Bronchial epithelial cell (primary cell): Measurements from ENCODE around the gene SCTR. TPM values are rescaled to one million over a fixed set of nuclear protein-coding genes. Genes with fewer than 3 reads are reported as not detected.

Experiments used
- DNase-seq: peaks from one replicate; pipeline ENCODE4 v3.0.0-alpha.2; 2010; ENCODE audit warnings: low read depth
- FAIRE-seq: peaks from 2 replicates; lab custom pipeline; 2011; peaks lifted over from hg19 to GRCh38; lab: Jason Lieb, UNC
- H3K27me3 ChIP-seq: 2 replicates; pipeline ENCODE4 v1.5.1; 2011; ENCODE audit warnings: low read length; ENCODE audit not compliant: control insufficient read depth, insufficient read depth
- H3K36me3 ChIP-seq: 2 replicates; pipeline ENCODE4 v1.5.1; 2011; ENCODE audit warnings: low read length; ENCODE audit not compliant: control insufficient read depth, insufficient read depth
- H3K4me3 ChIP-seq: 2 replicates; pipeline ENCODE4 v1.5.1; 2011; ENCODE audit warnings: mild to moderate bottlenecking, low read depth, low read length, control low read depth
- total RNA-seq: library from RNA; depleted of rRNA; stranded (reverse); fragments of >200 nt; gene quantifications from 2 replicates; pipeline ENCODE4 v1.2.1, GENCODE V29; 2014
- TF ChIP-seq, protein P1 (sequence below): IDR thresholded peaks from 2 replicates; pipeline ENCODE4 v1.5.1; 2011; ENCODE audit warnings: mild to moderate bottlenecking, moderate library complexity, low read length, control low read depth, inconsistent platforms; ENCODE audit not compliant: insufficient read depth, severe bottlenecking

SCTR gene
- total RNA-seq, 1 donor from 2014 or later, result not detected

DNA sequence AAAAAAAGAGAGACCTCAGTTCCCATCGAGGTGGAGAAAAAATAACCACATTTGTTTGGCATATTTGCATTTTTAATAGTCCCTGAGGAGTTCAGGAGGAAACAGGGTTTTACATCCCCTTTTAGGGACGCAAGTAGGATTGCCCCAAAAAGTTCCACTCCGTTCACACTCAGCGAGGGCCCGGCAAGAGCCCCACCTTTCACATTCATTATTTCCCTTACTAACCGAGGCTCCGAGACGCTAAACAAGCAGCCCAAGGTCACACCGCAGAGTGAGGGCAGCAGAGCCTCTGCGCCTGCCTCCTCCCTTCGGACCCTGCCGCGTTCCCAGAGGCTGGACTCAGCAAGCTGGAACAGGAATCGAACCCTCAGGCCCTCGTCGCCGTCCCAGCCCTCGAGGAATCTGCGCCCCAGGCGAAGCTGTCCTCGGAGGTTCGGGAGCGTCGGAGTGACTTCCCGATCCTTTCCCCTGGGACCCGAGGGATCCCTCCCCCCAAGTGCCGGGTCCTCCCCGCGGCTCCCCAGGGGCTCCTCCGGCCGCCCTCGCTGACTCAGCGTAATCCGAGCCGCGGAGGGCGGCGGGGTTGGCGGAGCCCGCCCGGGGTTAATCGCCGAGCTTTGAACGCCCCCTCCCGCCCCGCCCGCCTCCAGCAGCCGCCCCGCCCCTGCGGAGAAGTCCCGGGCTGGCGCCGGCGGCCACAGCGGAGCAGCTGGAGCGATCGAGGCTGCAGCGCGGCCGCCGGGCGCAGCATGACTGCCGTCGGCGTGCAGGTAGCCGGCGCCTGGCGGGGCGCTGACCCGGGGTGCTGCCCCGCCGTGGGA is 92.9 kb downstream of the SCTR start, which contains the start of gene TMEM37:
Gene TMEM37, plus strand, starts transcription at position 700 of the 821 bp plus-strand sequence. Its CDS starts 50 bp downstream, at position 750.
- Histone ChIP-seq H3K4me3 (peak within 1 kb of the TSS; percentile 23), H3K27me3 (peaks cover 20% of the 10 kb centered on the region), H3K36me3 (no peaks in the 10 kb centered on the region)
- TF ChIP-seq, protein P1, sequence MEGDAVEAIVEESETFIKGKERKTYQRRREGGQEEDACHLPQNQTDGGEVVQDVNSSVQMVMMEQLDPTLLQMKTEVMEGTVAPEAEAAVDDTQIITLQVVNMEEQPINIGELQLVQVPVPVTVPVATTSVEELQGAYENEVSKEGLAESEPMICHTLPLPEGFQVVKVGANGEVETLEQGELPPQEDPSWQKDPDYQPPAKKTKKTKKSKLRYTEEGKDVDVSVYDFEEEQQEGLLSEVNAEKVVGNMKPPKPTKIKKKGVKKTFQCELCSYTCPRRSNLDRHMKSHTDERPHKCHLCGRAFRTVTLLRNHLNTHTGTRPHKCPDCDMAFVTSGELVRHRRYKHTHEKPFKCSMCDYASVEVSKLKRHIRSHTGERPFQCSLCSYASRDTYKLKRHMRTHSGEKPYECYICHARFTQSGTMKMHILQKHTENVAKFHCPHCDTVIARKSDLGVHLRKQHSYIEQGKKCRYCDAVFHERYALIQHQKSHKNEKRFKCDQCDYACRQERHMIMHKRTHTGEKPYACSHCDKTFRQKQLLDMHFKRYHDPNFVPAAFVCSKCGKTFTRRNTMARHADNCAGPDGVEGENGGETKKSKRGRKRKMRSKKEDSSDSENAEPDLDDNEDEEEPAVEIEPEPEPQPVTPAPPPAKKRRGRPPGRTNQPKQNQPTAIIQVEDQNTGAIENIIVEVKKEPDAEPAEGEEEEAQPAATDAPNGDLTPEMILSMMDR, result no peak
- no peak for DNase-seq
- no peak for FAIRE-seq

DNA sequence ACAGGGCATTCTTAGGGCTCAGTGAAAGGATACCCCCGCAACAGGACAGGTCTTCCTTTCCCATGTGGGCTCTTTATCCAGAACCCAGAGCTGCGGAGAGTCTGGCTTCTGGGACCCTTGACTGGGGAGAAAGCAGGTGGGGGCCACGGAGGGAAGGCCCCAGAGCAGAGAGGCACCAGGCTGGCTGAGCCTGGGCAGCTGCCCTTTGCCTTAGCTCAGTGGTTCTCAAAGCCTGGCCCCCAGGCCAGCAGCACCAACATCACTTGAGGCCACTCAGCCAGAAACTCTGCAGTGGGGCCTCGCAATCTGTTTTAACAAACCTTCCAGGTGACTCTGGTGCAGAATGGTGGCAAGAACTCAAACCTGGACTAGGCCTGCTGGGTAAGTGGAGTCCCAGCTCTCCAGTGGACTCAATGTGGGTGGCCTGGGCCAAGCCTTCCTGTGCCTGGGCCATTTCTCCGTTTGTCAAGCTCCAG is 94.2 kb downstream of the SCTR start:
- TF ChIP-seq, protein P1, result no peak
- Histone ChIP-seq H3K36me3 (no peaks in the 10 kb centered on the region), H3K4me3 (no peak overlapping the region), H3K27me3 (peaks cover 22% of the 10 kb centered on the region)
- DNase-seq (no peak), FAIRE-seq (no peak)

DNA sequence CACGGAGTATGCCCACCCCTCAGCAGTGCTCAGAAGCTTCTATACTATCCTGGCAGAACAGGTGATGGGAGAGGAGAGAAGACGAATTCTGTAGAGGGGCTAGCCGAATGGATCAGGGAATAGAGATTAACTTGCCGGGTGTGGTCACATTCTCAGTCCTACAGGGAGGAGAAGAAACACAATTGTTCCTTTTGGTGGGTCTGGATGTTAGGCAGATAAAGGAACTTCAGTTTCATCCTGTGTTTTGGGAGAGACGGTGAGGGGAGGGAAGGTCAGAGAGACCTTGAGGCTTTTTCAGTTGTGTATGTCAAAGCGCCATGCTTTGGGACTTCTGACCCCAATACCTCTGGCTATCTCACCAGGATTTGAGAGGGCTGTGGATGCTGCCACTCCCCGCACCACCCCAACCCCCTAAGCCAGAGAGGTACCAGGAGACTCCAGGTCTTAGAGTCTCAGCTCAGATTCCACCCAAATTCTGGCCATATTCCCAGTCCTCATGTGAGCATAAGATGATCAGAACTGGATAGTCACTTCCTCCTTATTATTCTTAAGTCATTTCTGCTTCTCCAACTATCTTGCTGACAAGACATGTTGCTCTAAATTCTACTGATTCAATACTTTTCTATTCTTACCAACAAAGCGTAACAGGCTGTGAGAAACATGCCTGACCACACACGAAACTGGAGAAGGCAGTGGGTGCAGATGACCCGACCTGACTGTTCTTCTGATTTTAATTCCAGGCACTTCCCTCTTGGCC is 94.9 kb downstream of the SCTR start:
- TF ChIP-seq, protein P1, result no peak
- no peaks in the 10 kb centered on the region for H3K36me3 ChIP-seq
- DNase-seq, result peak; percentile 46
- no peak overlapping the region for H3K4me3 ChIP-seq
- FAIRE-seq, result no peak
- peaks cover 25% of the 10 kb centered on the region for H3K27me3 ChIP-seq

DNA sequence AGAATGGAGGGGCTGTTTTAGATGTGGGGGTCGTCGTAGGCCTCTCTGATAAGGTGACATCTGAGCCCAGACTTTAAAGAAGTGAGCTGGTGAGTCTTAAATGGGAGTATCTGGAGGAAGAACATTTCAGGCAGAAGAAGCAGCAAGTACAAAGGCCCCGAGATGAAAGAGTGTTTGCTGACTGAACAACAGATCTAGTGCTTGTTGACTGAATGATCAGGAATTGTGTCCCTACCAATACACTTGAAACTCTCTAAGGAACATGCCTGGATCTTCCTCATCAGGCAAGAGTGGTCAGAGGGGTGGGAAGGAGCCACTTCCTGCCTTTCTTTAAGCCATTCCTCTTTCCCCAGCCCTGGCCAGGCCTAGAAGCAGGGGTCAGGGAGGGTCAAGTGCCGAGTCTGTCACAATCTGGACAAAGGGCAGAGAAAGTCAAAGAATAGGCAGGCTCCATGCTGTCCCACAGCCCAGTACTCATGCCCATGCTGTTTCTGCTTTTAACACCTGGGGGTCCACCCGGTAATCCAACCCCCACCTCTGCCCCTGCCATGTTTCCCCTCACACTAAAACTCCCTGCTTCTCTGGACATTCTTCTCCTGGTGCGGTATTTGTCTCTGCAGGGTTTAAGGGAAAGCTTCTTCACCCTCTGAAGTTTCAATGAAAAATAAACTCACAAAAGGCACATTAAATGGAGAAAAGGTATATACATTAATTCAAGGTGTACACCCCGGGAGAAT is 95.6 kb downstream of the SCTR start:
- Histone ChIP-seq H3K36me3 (no peaks in the 10 kb centered on the region), H3K4me3 (no peak overlapping the region), H3K27me3 (peaks cover 25% of the 10 kb centered on the region)
- no peak for FAIRE-seq
- no peak for DNase-seq
- TF ChIP-seq, protein P1, result no peak

DNA sequence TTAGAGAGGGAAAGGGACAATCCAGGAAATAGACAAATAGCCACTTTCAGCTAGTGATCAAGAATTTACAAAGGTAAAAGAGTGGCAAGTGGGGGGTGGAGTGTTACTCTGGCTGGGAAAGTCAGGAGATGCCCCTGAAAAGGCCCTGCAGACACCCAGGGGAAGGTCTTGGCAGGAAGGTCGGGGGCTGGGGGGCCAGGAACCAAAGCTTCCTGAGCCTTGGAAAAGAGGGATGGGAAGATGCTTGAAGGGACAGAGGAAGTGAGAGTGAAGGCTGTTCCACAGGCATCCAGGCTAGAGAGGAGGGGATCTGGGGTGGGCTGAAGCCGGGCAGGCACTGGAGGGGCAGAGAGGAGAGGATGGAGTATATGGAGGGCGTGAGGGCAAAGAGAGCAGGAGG is 96.5 kb downstream of the SCTR start:
- TF ChIP-seq, protein P1, result no peak
- no peaks in the 10 kb centered on the region for H3K36me3 ChIP-seq
- H3K27me3 ChIP-seq, result peaks cover 25% of the 10 kb centered on the region
- FAIRE-seq (no peak), DNase-seq (no peak)
- H3K4me3 ChIP-seq, result no peak overlapping the region
